ENCODE measurements around the gene PIP5KL1. TPM values are rescaled to one million over a fixed set of nuclear protein-coding genes. Genes with fewer than 3 reads are reported as not detected.
A peak's percentile ranks its signal among the peaks of the same experiment; 100 is the strongest.

The PIP5KL1 gene
- total RNA-seq, 1 donor from 2014 or later = 11.5 TPM

DNA sequence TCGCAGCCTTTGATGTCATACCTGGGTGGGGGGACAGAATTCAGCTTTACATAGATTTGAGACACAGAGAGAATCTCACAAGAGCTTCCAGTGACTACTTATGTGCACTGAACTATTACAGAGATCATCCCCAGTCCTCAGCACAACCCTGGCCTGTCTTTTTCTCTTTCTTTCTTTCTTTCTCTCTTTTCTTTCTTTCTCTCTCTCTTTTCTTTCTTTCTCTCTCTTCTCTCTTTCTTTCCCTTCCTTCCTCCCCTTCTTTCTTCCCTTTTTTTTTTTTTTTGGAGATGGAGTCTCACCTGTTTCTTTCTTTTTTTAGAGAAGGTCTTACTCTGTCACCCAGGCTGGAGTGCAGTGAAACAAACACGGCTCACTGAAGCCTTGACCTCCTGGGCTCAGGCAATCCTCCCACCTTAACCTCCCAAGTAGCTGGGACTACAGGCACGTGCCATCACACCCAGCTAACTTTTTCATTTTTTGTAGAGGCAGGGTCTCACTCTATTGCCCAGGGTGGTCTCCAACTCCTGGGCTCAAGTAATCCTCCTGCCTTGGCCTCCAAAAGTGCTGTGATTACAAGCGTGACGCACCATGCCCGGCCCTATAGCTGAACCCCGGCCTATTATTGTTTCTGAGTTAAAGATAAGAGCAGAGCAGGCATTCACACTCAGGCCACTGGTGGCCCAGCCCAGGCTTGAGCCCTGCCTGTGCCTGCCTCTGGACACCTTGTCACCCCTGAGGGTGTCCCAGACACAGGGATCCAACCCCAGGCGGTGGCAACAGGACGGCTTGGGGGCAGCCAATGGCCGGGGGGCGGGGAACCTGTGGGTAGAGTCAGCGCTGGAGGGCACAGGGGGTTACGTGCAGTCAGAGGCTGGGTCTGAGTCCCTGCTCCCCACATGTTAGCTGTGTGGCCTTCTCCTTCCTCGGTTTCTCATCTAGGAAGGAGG, 4.3 kb downstream of the PIP5KL1 start:
- TF ChIP-seq, protein P1, sequence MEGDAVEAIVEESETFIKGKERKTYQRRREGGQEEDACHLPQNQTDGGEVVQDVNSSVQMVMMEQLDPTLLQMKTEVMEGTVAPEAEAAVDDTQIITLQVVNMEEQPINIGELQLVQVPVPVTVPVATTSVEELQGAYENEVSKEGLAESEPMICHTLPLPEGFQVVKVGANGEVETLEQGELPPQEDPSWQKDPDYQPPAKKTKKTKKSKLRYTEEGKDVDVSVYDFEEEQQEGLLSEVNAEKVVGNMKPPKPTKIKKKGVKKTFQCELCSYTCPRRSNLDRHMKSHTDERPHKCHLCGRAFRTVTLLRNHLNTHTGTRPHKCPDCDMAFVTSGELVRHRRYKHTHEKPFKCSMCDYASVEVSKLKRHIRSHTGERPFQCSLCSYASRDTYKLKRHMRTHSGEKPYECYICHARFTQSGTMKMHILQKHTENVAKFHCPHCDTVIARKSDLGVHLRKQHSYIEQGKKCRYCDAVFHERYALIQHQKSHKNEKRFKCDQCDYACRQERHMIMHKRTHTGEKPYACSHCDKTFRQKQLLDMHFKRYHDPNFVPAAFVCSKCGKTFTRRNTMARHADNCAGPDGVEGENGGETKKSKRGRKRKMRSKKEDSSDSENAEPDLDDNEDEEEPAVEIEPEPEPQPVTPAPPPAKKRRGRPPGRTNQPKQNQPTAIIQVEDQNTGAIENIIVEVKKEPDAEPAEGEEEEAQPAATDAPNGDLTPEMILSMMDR (IDR thresholded peaks at IDR 0.05) = no peak
- no peak for ATAC-seq
- Histone ChIP-seq H3K36me3 (peaks cover 4% of the 10 kb centered on the region), H3K27me3 (ENCODE audit: low read depth) (peaks cover 15% of the 10 kb centered on the region), H3K9me3 (no peaks in the 10 kb centered on the region), H3K4me1 (peaks cover 54% of the 10 kb centered on the region), H3K4me3 (peak overlapping the region; percentile 50), H3K27ac (no peak overlapping the region)
- DNase-seq = no peak
- intact Hi-C loops (cut with DNase I) = no loop called here

DNA sequence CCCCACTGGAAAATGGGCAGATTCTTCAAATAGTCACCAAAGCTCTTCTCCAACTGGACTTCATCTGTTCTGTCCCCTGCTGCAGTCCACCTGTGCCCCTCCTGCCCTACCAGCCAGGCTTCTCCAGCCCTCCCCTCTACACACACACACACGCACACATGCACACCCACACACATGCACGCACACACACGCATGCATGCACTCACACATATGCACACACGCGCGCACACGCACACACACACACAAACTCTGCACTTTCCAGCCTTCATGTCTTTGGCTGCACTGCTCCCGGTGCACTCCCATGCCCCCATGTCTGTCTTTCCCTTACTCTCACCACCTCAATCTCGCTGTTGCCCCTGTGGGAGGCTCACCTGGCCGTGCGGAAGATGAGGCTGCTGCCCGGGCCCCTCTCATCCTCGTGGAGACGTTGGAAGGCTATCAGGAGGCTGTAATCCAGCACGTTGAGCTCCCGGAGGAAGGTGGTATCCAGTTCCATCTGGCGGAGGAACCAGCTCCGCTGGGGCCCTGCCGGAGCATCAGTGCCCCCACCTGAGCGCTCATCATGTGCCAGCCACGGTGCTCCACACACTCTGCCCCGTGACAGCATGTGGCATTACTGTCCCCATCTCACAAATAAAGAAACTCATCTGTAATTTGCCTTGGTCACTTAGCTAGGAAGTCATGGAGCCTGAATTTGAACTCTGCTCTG, 5.7 kb downstream of the PIP5KL1 start:
- TF ChIP-seq, protein P1 (IDR thresholded peaks at IDR 0.05) = no peak
- Histone ChIP-seq H3K4me3 (no peak overlapping the region), H3K27ac (no peak overlapping the region), H3K36me3 (peaks cover 4% of the 10 kb centered on the region), H3K4me1 (peaks cover 47% of the 10 kb centered on the region), H3K9me3 (no peaks in the 10 kb centered on the region), H3K27me3 (ENCODE audit: low read depth) (peaks cover 15% of the 10 kb centered on the region)
- ATAC-seq = no peak
- DNase-seq = no peak
- intact Hi-C loops (cut with DNase I) = no loop called here

DNA sequence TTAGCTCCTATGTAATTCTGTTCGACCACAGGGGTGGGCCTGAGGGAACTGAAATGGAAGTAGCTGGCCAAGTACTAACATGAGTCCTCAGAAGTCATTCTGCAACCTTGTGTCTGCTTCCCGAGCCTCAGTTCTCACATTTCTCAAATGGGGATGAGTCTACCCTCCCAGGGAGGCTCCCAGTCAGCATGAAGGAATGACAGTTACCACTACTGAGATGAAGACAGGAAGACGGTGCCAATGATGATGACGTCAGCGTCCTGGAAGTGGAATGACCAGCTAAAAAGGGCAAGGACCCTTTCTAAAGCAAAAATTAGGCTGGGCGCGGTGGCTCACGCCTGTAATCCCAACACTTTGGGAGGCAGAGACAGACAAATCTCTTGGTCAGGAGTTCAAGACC, 6.8 kb downstream of the PIP5KL1 start:
- peaks cover 4% of the 10 kb centered on the region for H3K36me3 ChIP-seq
- ATAC-seq (no peak), DNase-seq (no peak)
- TF ChIP-seq, protein P1 (IDR thresholded peaks at IDR 0.05) = no peak
- intact Hi-C loops (cut with DNase I) = no loop called here
- no peaks in the 10 kb centered on the region for H3K9me3 ChIP-seq
- no peak overlapping the region for H3K4me3 ChIP-seq
- peaks cover 15% of the 10 kb centered on the region for H3K27me3 ChIP-seq (ENCODE audit: low read depth)
- no peak overlapping the region for H3K27ac ChIP-seq
- H3K4me1 ChIP-seq = peaks cover 51% of the 10 kb centered on the region

DNA sequence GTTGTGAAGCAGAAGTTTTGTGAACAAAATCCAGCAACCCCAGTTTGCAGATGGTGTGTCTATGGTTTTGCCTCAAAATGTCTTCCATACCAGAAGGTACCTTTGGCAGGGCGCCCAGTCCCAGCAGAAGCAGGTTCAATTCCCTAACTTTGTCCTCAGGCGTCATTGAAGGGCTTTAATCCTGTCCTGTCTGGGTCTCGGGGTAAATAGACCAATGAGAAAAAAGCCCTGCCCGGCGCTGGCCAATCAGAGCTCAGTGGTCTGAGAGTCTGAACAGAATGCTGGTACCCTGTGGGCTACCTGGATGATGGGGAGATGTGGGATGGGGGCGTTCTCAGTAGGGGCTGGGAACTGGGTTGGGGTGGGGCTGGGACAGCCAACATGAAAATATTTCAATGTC, 7.5 kb downstream of the PIP5KL1 start:
- Histone ChIP-seq H3K4me3 (no peak overlapping the region), H3K27me3 (ENCODE audit: low read depth) (peaks cover 15% of the 10 kb centered on the region), H3K4me1 (peaks cover 51% of the 10 kb centered on the region), H3K27ac (no peak overlapping the region), H3K36me3 (peaks cover 4% of the 10 kb centered on the region), H3K9me3 (no peaks in the 10 kb centered on the region)
- DNase-seq = no peak
- intact Hi-C loops (cut with DNase I) = no loop called here
- no peak for ATAC-seq
- TF ChIP-seq, protein P1 (IDR thresholded peaks at IDR 0.05) = no peak

DNA sequence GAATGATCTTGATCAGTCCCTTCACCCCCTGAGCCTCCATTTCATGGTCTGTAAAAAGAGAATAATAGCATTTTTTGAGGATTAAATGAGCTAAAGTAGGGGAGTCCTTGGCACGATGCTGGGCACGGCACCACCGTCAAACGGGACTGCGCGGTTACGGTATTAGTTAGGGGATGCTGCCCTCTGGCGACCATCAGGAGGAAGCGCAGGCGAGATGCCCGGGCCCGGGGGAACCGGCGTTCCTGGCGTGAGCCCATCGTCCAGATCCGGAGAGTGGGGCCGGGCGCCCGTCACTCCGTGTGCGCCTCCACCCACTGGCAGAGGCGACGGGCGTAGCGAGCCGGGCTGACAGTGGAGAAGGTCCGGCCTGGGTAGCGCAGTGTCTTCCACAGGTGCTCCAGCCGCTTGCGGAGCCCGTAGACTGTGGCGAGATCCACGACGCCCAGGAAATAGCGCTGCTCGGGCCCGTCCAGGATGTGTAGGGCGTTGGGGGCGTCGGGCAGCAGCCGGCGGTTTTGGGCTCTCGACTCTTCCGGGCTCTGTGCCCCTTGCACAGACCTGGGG, 8.9 kb downstream of the PIP5KL1 start:
- H3K4me3 ChIP-seq = peak overlapping the region; percentile 31

More for the DNA sequence above, 8.9 kb downstream of the PIP5KL1 start:
- Histone ChIP-seq H3K9me3 (no peaks in the 10 kb centered on the region), H3K4me1 (peaks cover 47% of the 10 kb centered on the region), H3K27ac (no peak overlapping the region), H3K36me3 (peaks cover 4% of the 10 kb centered on the region), H3K27me3 (ENCODE audit: low read depth) (peaks cover 5% of the 10 kb centered on the region)
- intact Hi-C loops (cut with DNase I) = no loop called here
- DNase-seq (peak; percentile 84), ATAC-seq (peak; percentile 40 to 51)
- TF ChIP-seq, protein P1 (IDR thresholded peaks at IDR 0.05) = peak; percentile 99
